HG03060 (cell line): Measurements from ENCODE around the gene CEP164.

ENCODE experiments used
- ATAC-seq: cut with Tn5 transposase; IDR thresholded peaks from one replicate; pipeline ENCODE4 v1.9.1; 2021; ENCODE audit warnings: low read depth, moderate number of reproducible peaks; ENCODE audit not compliant: unreplicated experiment

The CEP164 gene

GRCh38 chr11:117457835-117458234 is 130.2 kb downstream of the CEP164 start:
- ATAC-seq: no peak

DNA sequence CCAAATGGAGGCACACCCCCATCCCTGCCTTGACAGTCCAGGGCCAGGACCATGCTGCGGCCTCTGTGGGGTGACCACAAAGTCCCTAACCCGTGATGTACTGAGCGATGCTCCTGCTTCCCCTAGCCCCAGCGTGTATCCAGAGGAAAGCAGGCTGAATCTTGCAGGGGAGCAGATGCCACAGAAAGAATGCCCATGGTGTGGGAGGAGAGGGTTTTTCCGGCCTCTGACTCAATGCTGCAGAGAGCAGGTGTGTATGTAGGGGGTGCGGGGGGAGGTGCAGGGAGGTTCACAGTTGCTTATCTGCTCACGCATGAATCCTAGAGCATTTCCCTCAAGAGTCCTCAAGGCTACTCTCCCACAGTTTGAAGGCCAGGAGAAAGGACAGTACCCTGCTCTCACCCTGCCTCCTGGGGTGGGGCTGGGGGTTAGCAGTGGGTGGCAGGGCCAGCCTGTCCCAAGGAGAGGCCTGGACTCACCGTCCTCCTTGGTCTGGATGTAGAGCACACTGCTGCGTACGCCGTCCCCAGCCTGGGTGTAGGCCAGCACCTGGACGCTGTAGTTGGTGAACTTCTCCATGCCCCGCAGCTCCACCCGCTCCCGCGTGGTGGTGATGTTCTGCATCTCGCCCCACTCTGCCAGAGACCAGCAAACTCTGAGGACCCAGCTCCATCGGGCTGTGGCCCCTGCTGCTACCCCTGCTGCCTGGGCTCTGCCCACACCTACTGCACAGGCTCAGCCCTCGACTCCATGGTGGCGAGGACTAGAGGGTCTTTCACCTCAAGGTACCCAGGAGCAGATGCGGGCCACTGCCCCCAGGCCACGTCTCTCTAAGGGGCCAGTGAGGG is 130.8 kb downstream of the CEP164 start:
- ATAC-seq: no peak

GRCh38 chr11:117459123-117459978 is 131.7 kb downstream of the CEP164 start:
- ATAC-seq: no peak

- ATAC-seq: no peak
Observed at GRCh38 chr11:117459979-117460300, 132.3 kb downstream of the CEP164 start.

- ATAC-seq: no peak
Observed at GRCh38 chr11:117461396-117462182, 133.9 kb downstream of the CEP164 start.

DNA sequence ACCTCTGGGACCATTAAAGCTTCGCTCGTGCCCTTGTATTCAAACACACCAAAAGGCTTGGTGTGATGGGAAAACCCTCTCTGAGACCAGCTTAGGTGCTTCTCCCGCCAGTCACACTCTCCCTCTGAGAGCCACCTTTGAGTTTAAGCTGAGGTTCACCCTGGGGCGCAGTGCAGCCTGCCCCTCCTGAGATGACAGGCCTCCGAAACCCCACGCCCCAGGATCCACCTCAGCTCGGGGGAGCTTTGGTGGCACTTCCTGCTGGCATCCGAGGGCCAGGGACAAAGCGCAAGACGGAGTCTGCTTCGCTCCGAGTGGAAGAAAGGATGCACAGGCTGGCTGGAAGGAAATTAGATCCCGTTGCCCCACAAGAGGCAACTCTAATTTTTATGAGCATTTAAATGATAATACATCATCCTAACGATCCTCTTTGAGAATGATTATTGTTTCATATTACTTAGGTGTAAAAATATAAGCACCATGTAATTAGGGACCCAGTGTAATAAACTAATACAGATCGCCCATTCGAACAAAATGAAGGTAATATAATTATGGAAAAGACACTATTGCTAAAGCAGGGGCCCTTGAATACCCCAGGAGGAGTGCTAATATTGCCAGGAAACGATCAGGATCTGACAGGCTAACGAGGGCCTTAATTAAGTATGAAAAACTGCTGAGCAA is 134.7 kb downstream of the CEP164 start:
- no peak for ATAC-seq

DNA sequence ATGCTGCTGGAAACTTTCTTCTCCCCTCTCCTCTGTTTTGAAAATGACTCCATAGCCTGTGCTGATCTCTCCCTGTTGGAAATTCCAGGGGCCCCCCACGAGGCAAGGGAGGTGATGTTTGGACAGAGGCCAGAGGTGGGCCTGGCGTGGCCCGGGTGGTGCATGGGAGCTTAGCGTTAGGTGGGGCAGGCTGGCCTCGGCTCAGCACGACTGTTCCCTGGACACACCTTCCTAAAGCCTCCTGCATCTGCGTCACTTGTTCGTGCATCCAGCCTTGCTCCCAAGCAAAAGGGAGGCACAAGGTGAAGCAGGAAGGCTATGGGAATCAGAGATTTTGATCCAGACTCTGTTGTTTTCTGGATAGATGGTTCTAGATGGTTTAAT is 135.2 kb downstream of the CEP164 start:
- no peak for ATAC-seq
